ENCODE data around the gene TIPARP.

TIPARP gene

DNA sequence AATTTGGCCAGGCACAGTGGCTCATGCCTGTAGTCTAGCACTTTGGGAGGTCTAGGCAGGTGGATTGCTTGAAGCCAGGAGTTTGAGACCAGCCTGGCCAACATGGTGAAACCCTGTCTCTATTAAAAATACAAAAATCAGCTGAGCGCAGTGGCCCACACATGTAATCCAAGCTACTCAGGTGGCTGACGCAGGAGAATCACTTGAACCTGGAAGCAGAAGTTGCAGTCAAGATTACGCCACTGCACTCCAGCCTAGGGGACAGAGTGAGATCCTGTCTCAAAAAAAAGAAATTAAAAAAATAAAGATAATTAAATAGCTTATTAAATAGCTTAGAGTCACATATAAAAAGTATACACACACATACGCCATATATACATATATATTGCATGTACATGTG lies 3.7 kb upstream of the TIPARP start:
- peaks cover 14% of the 10 kb centered on the region for H3K79me1 ChIP-seq (ENCODE audit: low read length)
- no peak overlapping the region for H4K8ac ChIP-seq (ENCODE audit: low read depth, low read length)
- H2AFZ ChIP-seq (ENCODE audit: insufficient read depth, low read length, poor library complexity): no peak overlapping the region
- H3K9ac ChIP-seq (ENCODE audit: low read length): no peak overlapping the region
- peaks cover 8% of the 10 kb centered on the region for H3K79me2 ChIP-seq (ENCODE audit: control insufficient read depth, insufficient read depth, low read length, poor library complexity)
- H3K36me3 ChIP-seq (ENCODE audit: control insufficient read depth in 1 of 2, insufficient read depth in 2 of 2, low read length in 2 of 2): no peaks in the 10 kb centered on the region
- H2BK5ac ChIP-seq (ENCODE audit: low read depth, low read length, poor library complexity): no peak overlapping the region
- H2BK12ac ChIP-seq (ENCODE audit: low read length): no peak overlapping the region
- H3K23ac ChIP-seq (ENCODE audit: low read length): no peak overlapping the region
- H3K4ac ChIP-seq (ENCODE audit: low read depth, low read length): no peak overlapping the region
- no CpG with 5 or more reads among the region's 4 CpGs for WGBS (ENCODE audit: extremely low coverage, insufficient coverage, insufficient read length)
- no peak overlapping the region for H3K27ac ChIP-seq (ENCODE audit: low read depth, low read length)
- H3K4me3 ChIP-seq (ENCODE audit: low read depth, low read length): no peak overlapping the region
- H3K4me2 ChIP-seq (ENCODE audit: low read length): no peak overlapping the region
- H4K12ac ChIP-seq (ENCODE audit: low read depth, low read length): no peak overlapping the region
- H3K18ac ChIP-seq (ENCODE audit: low read length): no peak overlapping the region
- H2AK5ac ChIP-seq (ENCODE audit: low read length): no peak overlapping the region
- H3K4me1 ChIP-seq (ENCODE audit: control insufficient read depth in 1 of 2, insufficient read depth in 2 of 2, low read length in 2 of 2): no peaks in the 10 kb centered on the region
- no peak overlapping the region for H4K91ac ChIP-seq (ENCODE audit: low read depth, low read length)
- no peak overlapping the region for H2BK120ac ChIP-seq (ENCODE audit: insufficient read depth, low read length, poor library complexity)
- H3K27me3 ChIP-seq (ENCODE audit: insufficient read depth, low read length): no peaks in the 10 kb centered on the region
- H3K14ac ChIP-seq (ENCODE audit: low read length): no peak overlapping the region
- H3K9me3 ChIP-seq (ENCODE audit: insufficient read depth, low read depth, low read length): no peaks in the 10 kb centered on the region
- no peak for DNase-seq

DNA sequence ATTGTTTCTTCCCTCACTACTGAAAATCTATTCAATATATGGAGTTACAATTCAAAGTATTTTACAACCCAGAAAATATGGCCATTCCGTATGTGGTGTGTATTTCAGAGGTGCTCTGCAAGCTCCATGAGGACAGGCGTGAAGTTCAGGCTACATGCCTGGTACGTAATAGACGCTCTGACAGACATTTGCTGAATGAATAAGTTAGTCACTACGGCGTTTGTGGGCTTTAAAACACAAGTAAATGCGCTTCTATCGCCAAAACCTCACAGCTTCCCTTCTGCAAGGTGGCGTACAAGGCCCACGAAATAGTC lies 701 bp upstream of the TIPARP start:
- DNase-seq: no peak
- no peak overlapping the region for H3K23ac ChIP-seq (ENCODE audit: low read length)
- H3K79me2 ChIP-seq (ENCODE audit: control insufficient read depth, insufficient read depth, low read length, poor library complexity): peaks cover 12% of the 10 kb centered on the region
- H3K36me3 ChIP-seq (ENCODE audit: control insufficient read depth in 1 of 2, insufficient read depth in 2 of 2, low read length in 2 of 2): peaks cover 2 to 3% of the 10 kb centered on the region in 2 experiments
- no peak overlapping the region for H2BK120ac ChIP-seq (ENCODE audit: insufficient read depth, low read length, poor library complexity)
- no peaks in the 10 kb centered on the region for H3K4me1 ChIP-seq (ENCODE audit: control insufficient read depth in 1 of 2, insufficient read depth in 2 of 2, low read length in 2 of 2)
- H4K91ac ChIP-seq (ENCODE audit: low read depth, low read length): no peak overlapping the region
- peaks cover 17% of the 10 kb centered on the region for H3K79me1 ChIP-seq (ENCODE audit: low read length)
- H3K27ac ChIP-seq (ENCODE audit: low read depth, low read length): no peak overlapping the region
- H3K4me2 ChIP-seq (ENCODE audit: low read length): peak overlapping the region; percentile 72
- H3K4me3 ChIP-seq (ENCODE audit: low read depth, low read length): peak overlapping the region; percentile 86
- no peak overlapping the region for H3K4ac ChIP-seq (ENCODE audit: low read depth, low read length)
- H2BK12ac ChIP-seq (ENCODE audit: low read length): no peak overlapping the region
- H3K9me3 ChIP-seq (ENCODE audit: insufficient read depth, low read depth, low read length): no peaks in the 10 kb centered on the region
- no CpG with 5 or more reads among the region's 10 CpGs for WGBS (ENCODE audit: extremely low coverage, insufficient coverage, insufficient read length)
- H3K18ac ChIP-seq (ENCODE audit: low read length): no peak overlapping the region
- H3K14ac ChIP-seq (ENCODE audit: low read length): no peak overlapping the region
- H3K9ac ChIP-seq (ENCODE audit: low read length): no peak overlapping the region
- peak overlapping the region; percentile 51 for H4K8ac ChIP-seq (ENCODE audit: low read depth, low read length)
- H4K12ac ChIP-seq (ENCODE audit: low read depth, low read length): no peak overlapping the region
- H2AFZ ChIP-seq (ENCODE audit: insufficient read depth, low read length, poor library complexity): peak overlapping the region; percentile 18
- H2AK5ac ChIP-seq (ENCODE audit: low read length): no peak overlapping the region
- no peak overlapping the region for H2BK5ac ChIP-seq (ENCODE audit: low read depth, low read length, poor library complexity)
- H3K27me3 ChIP-seq (ENCODE audit: insufficient read depth, low read length): no peaks in the 10 kb centered on the region

DNA sequence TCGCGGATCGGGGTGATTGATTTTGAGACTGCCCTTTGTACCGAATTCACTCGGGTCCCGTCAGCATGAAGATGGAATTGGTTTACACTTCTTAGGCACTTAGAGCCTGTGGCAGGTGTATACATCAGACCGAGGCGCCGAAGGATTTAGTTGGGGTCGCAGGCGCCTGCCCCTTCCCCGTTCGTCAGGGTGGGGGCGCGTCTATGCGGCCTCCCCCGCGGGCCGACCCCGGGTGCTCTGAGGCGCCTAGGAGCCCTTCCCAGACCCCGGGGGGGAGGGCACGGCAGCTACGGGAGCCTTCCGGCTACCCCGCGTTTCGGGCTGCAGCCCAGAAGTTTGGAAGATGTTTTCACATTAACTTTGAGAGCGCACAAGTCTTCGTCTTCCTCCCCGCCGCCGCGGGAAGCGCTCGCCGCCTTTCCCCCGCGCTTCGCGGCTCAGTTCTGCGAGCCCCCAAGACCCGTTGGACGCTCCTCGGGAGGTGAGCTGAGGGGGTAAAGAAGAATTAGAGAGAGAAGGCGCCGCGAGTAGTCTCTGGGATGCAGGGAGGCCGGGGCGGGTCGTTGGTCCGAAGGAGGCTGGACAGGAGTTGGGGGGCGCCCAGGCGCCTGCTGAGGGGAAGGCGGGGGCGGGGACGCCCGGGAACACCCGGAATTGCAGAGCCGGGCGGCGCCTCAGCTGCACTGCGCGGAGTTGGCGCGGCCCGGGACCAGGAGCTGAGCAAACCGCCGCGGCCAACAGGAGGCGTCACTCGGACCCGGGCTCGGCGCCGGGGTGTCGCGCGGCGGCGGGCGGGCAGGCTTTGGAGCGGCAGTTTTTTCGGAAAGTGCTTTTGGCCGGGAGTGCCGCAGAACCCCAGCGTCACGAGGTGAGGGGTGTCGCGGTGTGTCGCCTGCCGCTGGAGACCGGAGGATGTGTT lies 780 bp downstream of the TIPARP start:
- WGBS (ENCODE audit: extremely low coverage, insufficient coverage, insufficient read length): no CpG with 5 or more reads among the region's 93 CpGs
- H3K4me2 ChIP-seq (ENCODE audit: low read length): peak overlapping the region; percentile 72
- peak overlapping the region; percentile 59 for H2AFZ ChIP-seq (ENCODE audit: insufficient read depth, low read length, poor library complexity)
- peak overlapping the region; percentile 83 for H3K14ac ChIP-seq (ENCODE audit: low read length)
- H3K4me1 ChIP-seq (ENCODE audit: control insufficient read depth in 1 of 2, insufficient read depth in 2 of 2, low read length in 2 of 2): no peaks in the 10 kb centered on the region
- peaks cover 17% of the 10 kb centered on the region for H3K79me1 ChIP-seq (ENCODE audit: low read length)
- peaks cover 12% of the 10 kb centered on the region for H3K79me2 ChIP-seq (ENCODE audit: control insufficient read depth, insufficient read depth, low read length, poor library complexity)
- H3K36me3 ChIP-seq (ENCODE audit: control insufficient read depth in 1 of 2, insufficient read depth in 2 of 2, low read length in 2 of 2): peaks cover 2 to 3% of the 10 kb centered on the region in 2 experiments
- H4K91ac ChIP-seq (ENCODE audit: low read depth, low read length): peak overlapping the region; percentile 21
- H3K9ac ChIP-seq (ENCODE audit: low read length): peak overlapping the region; percentile 76
- H3K4ac ChIP-seq (ENCODE audit: low read depth, low read length): peak overlapping the region; percentile 52
- peak overlapping the region; percentile 31 for H4K12ac ChIP-seq (ENCODE audit: low read depth, low read length)
- DNase-seq: peak; percentile 15 to 43
- H4K8ac ChIP-seq (ENCODE audit: low read depth, low read length): peak overlapping the region; percentile 35
- H2BK12ac ChIP-seq (ENCODE audit: low read length): no peak overlapping the region
- H3K9me3 ChIP-seq (ENCODE audit: insufficient read depth, low read depth, low read length): no peaks in the 10 kb centered on the region
- peak overlapping the region; percentile 69 for H2BK5ac ChIP-seq (ENCODE audit: low read depth, low read length, poor library complexity)
- H3K27me3 ChIP-seq (ENCODE audit: insufficient read depth, low read length): no peaks in the 10 kb centered on the region
- peak overlapping the region; percentile 83 for H3K27ac ChIP-seq (ENCODE audit: low read depth, low read length)
- peak overlapping the region; percentile 86 for H3K4me3 ChIP-seq (ENCODE audit: low read depth, low read length)
- H2BK120ac ChIP-seq (ENCODE audit: insufficient read depth, low read length, poor library complexity): peak overlapping the region; percentile 25
- H3K23ac ChIP-seq (ENCODE audit: low read length): no peak overlapping the region
- peak overlapping the region; percentile 64 for H3K18ac ChIP-seq (ENCODE audit: low read length)
- H2AK5ac ChIP-seq (ENCODE audit: low read length): no peak overlapping the region

DNA sequence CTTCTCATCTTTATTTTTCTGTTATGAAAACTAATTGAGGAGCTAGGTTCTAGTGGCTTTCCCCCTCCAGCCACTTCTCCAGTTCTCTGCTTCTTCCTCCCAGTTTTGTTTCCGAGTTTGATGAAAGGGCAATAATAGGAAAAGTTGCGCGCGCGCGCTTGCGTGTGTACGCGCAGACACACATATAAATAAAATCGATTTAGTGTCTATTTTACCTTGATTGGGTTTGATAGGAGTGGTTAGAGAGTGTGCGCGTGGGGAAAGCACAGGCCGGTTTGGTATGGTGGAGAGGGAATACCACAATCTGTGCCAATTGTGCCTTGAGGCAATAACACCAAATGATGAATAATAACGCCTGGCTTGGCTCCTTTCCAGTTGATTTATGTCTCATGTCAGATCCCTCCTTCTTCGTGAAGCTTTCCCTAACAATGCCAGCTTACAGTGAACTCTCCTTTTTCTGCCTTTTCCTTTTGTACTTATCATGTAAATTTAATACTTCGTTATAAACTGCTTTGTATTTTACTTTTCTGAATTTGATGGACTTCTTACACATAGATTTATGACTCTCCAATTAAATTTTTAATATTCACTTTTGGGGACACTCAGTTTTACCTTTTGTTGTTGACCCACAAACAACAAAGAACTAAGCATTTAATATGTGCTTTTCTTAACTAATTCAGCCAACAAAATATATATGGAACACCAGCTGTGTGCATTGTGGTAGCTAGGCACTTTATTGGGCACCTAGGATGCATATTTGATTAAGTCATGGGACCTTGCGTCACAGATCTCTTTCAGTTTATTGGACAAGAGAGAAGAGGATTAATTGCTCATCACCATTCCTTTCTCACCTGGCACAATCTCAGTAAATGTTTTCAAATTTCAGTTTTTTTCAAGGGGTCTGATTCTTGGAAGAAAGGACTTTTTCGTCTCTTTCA lies 1.7 kb downstream of the TIPARP start:
- H2BK120ac ChIP-seq (ENCODE audit: insufficient read depth, low read length, poor library complexity): peak overlapping the region; percentile 11
- H3K23ac ChIP-seq (ENCODE audit: low read length): no peak overlapping the region
- WGBS (ENCODE audit: extremely low coverage, insufficient coverage, insufficient read length): no CpG with 5 or more reads among the region's 18 CpGs
- peak overlapping the region; percentile 52 for H3K4ac ChIP-seq (ENCODE audit: low read depth, low read length)
- peak overlapping the region; percentile 76 for H3K9ac ChIP-seq (ENCODE audit: low read length)
- peak; percentile 87 to 95 for DNase-seq
- peaks cover 12% of the 10 kb centered on the region for H3K79me2 ChIP-seq (ENCODE audit: control insufficient read depth, insufficient read depth, low read length, poor library complexity)
- peaks cover 2 to 5% of the 10 kb centered on the region in 2 experiments for H3K36me3 ChIP-seq (ENCODE audit: control insufficient read depth in 1 of 2, insufficient read depth in 2 of 2, low read length in 2 of 2)
- peak overlapping the region; percentile 7 for H4K91ac ChIP-seq (ENCODE audit: low read depth, low read length)
- peak overlapping the region; percentile 64 for H3K18ac ChIP-seq (ENCODE audit: low read length)
- peaks cover 17% of the 10 kb centered on the region for H3K79me1 ChIP-seq (ENCODE audit: low read length)
- peak overlapping the region; percentile 69 for H2BK5ac ChIP-seq (ENCODE audit: low read depth, low read length, poor library complexity)
- H4K12ac ChIP-seq (ENCODE audit: low read depth, low read length): peak overlapping the region; percentile 13
- peak overlapping the region; percentile 72 for H3K4me2 ChIP-seq (ENCODE audit: low read length)
- no peaks in the 10 kb centered on the region for H3K9me3 ChIP-seq (ENCODE audit: insufficient read depth, low read depth, low read length)
- H2BK12ac ChIP-seq (ENCODE audit: low read length): no peak overlapping the region
- H4K8ac ChIP-seq (ENCODE audit: low read depth, low read length): peak overlapping the region; percentile 13
- H3K27me3 ChIP-seq (ENCODE audit: insufficient read depth, low read length): no peaks in the 10 kb centered on the region
- H2AFZ ChIP-seq (ENCODE audit: insufficient read depth, low read length, poor library complexity): peak overlapping the region; percentile 59
- H3K4me3 ChIP-seq (ENCODE audit: low read depth, low read length): peak overlapping the region; percentile 86
- no peaks in the 10 kb centered on the region for H3K4me1 ChIP-seq (ENCODE audit: control insufficient read depth in 1 of 2, insufficient read depth in 2 of 2, low read length in 2 of 2)
- H3K27ac ChIP-seq (ENCODE audit: low read depth, low read length): peak overlapping the region; percentile 83
- peak overlapping the region; percentile 83 for H3K14ac ChIP-seq (ENCODE audit: low read length)
- no peak overlapping the region for H2AK5ac ChIP-seq (ENCODE audit: low read length)
